Mucosa of descending colon (tissue), 3 donors: ENCODE results near the gene CATSPERZ. TPM values are rescaled to one million over a fixed set of nuclear protein-coding genes. Genes with fewer than 3 reads are reported as not detected.

ENCODE experiments used
- ATAC-seq: fragments of 200-7000 bp; cut with Tn5 transposase; one replicate; pipeline ENCODE4 v1.9.1; 2020; ENCODE audit warnings: mild to moderate bottlenecking, moderate library complexity
- DNase-seq, 3 donors: peaks; one replicate each; pipeline ENCODE4 v3.0.0-alpha.2; 2020
- H3K36me3 ChIP-seq: fragments of 200-600 bp; one replicate; pipeline ENCODE4 v1.8.0; 2021; ENCODE audit warnings: low read depth, mild to moderate bottlenecking
- H3K4me1 ChIP-seq: fragments of 200-600 bp; one replicate; pipeline ENCODE4 v1.8.0; 2021; ENCODE audit warnings: low read depth, mild to moderate bottlenecking
- H3K4me3 ChIP-seq: fragments of 200-600 bp; one replicate; pipeline ENCODE4 v1.8.0; 2021; ENCODE audit warnings: mild to moderate bottlenecking
- H3K9me3 ChIP-seq: fragments of 200-600 bp; one replicate; pipeline ENCODE4 v1.8.0; 2021; ENCODE audit warnings: mild to moderate bottlenecking
- CTCF ChIP-seq: fragments of 200-600 bp; IDR thresholded peaks from one replicate; pipeline ENCODE4 v1.8.0; 2022; ENCODE audit warnings: antibody characterized with exemption, mild to moderate bottlenecking
- intact Hi-C, 2 donors: fragments of 100-400 bp; cut with DNase I in 1 of 2; cut with micrococcal nuclease in 1 of 2; formaldehyde crosslinking; loops; one replicate each; pipeline versions ENCODE4 v1.11.0 to v1.11.1; 2022; cut with DNase I, micrococcal nuclease
- total RNA-seq, 3 donors: library from RNA; stranded (reverse); fragmentation: NEBNext Ultra II Directional in 2 of 3; extraction: Animal tissue kit (Norgen Biotek cat#: 25700) in 2 of 3; gene quantifications; one replicate each; pipeline versions ENCODE4 v1.2.1 to v1.2.4, GENCODE V29; 2021 to 2023
- donor health status: DM: no; HTN: no; CAD: no; lungs with moderate emphysema.
- donor health status: DM: no; HTN: no; CAD: no.
- donor health status: DM: no; HTN: yes; CAD: no.

CATSPERZ gene
- total RNA-seq, 3 donors from 2014 or later = not detected

- TF ChIP-seq CTCF = no peak
- DNase-seq = peak in 2 of 3 donors; percentile 53 to 82
- intact Hi-C loops = no loop called here
- peaks cover 30% of the 10 kb centered on the region for H3K4me1 ChIP-seq
- no peaks in the 10 kb centered on the region for H3K36me3 ChIP-seq
- no peaks in the 10 kb centered on the region for H3K9me3 ChIP-seq
- no peak overlapping the region for H3K4me3 ChIP-seq
- peak; percentile 24 for ATAC-seq
These were observed 27.8 kb downstream of the CATSPERZ start for GRCh38 chr11:64327993-64328392.

GRCh38 chr11:64330888-64331287, 30.7 kb downstream of the CATSPERZ start:
- DNase-seq (peak in 1 of 3 donors; percentile 35), ATAC-seq (no peak)
- Histone ChIP-seq H3K9me3 (no peaks in the 10 kb centered on the region), H3K36me3 (no peaks in the 10 kb centered on the region), H3K4me1 (peaks cover 30% of the 10 kb centered on the region), H3K4me3 (no peak overlapping the region)
- intact Hi-C loops = no loop called here
- no peak for TF ChIP-seq CTCF

GRCh38 chr11:64331569-64332371, 31.6 kb downstream of the CATSPERZ start:
- Histone ChIP-seq H3K9me3 (no peaks in the 10 kb centered on the region), H3K4me1 (peaks cover 30% of the 10 kb centered on the region), H3K36me3 (no peaks in the 10 kb centered on the region), H3K4me3 (no peak overlapping the region)
- TF ChIP-seq CTCF = peak; percentile 57
- intact Hi-C loops = no loop called here
- ATAC-seq = peak; percentile 70
- DNase-seq = peak; percentile 91 to 96 (median 93)

- DNase-seq = no peak
- intact Hi-C loops = no loop called here
- H3K9me3 ChIP-seq = no peaks in the 10 kb centered on the region
- ATAC-seq = no peak
- no peaks in the 10 kb centered on the region for H3K36me3 ChIP-seq
- H3K4me3 ChIP-seq = no peak overlapping the region
- peaks cover 29% of the 10 kb centered on the region for H3K4me1 ChIP-seq
- TF ChIP-seq CTCF = no peak
These were observed 33.4 kb downstream of the CATSPERZ start for GRCh38 chr11:64333556-64333955.

GRCh38 chr11:64334764-64335735, 34.9 kb downstream of the CATSPERZ start:
- DNase-seq = peak; percentile 61 to 86 (median 70)
- no peak for TF ChIP-seq CTCF
- Histone ChIP-seq H3K9me3 (no peaks in the 10 kb centered on the region), H3K4me1 (peaks cover 17% of the 10 kb centered on the region), H3K36me3 (no peaks in the 10 kb centered on the region), H3K4me3 (no peak overlapping the region)
- intact Hi-C loops = no loop called here
- ATAC-seq = peak; percentile 81
